HS-5 (cell line): ENCODE results near the gene CS.
"Not testable (repeated sequence)": the region's sequence is repeated elsewhere in the genome, so short reads cannot be mapped to it uniquely, and the experiment has no call there.

Experiments used
- DNase-seq: peaks from one replicate; pipeline ENCODE4 v3.0.0-alpha.2; 2012; ENCODE audit warnings: low read depth

Gene CS

GRCh38 chr12:56317675-56318074 is 17.5 kb upstream of the CS start:
- DNase-seq: no peak

DNA sequence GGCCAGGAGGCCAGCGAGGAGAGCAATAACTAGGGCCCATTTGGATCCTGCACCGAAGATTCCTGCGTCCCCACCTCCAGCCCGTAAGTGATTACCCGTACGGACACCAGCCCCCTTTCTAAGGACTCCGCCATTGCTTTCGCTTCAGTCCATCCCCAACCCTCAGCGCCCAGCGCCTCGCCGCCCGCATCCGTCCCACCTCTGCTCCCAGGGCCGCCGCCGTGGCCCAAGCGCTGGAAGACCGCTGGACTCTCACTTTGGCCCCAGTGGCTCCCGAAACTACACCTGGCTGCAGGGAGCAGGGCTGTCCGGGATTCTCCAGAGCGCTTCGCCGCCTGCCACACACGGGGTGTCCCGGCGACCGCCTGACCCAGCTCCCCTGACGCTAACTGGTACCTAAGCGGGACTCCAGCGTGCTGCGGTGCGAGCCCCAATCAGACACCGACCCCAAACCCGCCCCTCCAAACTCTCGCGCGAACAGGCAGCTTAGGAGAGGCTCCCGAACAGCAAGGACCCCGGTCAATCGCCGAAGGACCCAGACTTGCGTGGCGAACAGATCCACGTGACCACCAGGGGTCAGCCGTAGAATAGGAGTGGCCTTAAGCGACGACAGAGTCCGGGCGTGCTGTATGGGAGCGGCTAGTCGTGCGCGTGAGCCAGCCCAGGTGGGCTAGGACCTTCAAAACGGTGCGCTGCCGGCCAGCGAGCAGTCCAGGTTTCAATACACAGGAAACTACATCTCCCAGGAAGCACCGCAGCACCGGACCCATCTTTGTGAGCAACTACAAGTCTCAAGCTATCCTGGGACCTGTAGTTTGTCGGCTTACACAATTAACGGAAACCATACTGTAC is 15.7 kb upstream of the CS start, which contains the start of gene CNPY2:
Gene CNPY2 (minus strand): TSS at position 367 of the 852 bp plus-strand sequence. CDS start 771 bp downstream, outside the sequence.
- peak; percentile 93 for DNase-seq

DNA sequence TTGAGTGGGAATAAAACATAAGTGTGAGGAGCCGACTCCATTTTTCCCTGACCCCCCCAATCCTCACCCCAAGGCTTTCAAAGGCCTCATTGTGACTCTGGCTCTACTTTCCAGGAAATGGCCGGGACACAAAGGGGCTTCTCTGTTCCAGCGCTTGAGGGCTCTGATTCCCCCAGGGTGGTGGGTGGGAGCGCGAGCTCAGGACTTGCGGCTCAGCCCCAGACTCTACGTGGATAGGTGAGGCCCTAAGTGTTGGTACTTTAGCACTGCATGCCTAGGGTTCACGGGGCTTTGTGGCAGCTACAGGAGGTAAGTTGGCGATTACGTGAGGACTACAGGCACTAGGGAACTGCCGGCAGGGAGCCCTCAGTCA is 15.1 kb upstream of the CS start:
- no peak for DNase-seq

GRCh38 chr12:56311003-56311402 is 10.9 kb upstream of the CS start:
- no peak for DNase-seq

DNA sequence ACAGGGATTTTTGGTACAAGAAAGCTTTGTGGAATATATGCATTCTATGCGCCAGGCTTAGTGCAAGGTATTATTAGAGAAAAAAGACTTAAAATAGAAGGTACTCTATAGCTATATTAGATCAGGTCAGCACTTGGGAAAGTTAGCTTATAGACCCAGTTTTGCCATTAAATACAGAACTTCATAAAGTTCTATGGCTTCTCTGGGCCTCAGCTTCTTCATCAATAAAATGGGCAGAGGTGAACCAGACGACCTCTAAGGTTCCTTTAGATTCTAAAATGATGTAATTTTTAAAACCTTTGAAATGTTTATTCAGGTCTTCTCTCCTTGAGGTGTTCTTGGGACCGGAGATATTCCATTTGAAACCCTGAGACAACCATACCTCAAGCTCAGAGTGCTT is 8.6 kb upstream of the CS start:
- DNase-seq: no peak

- DNase-seq: no peak
Observed at GRCh38 chr12:56307221-56307965, 7.3 kb upstream of the CS start.

GRCh38 chr12:56304872-56305590 is 4.9 kb upstream of the CS start:
- no peak for DNase-seq

GRCh38 chr12:56304276-56304675 is 4.1 kb upstream of the CS start:
- no peak for DNase-seq

GRCh38 chr12:56300644-56301464 is 724 bp upstream of the CS start:
- no peak for DNase-seq

- no peak for DNase-seq
Observed at GRCh38 chr12:56299308-56299852, 750 bp downstream of the CS start.

GRCh38 chr12:56298828-56299227 is 1.3 kb downstream of the CS start:
- no peak for DNase-seq

- no peak for DNase-seq
Observed at GRCh38 chr12:56297400-56297799, 2.7 kb downstream of the CS start.

GRCh38 chr12:56296295-56296694 is 3.8 kb downstream of the CS start:
- DNase-seq: no peak

DNA sequence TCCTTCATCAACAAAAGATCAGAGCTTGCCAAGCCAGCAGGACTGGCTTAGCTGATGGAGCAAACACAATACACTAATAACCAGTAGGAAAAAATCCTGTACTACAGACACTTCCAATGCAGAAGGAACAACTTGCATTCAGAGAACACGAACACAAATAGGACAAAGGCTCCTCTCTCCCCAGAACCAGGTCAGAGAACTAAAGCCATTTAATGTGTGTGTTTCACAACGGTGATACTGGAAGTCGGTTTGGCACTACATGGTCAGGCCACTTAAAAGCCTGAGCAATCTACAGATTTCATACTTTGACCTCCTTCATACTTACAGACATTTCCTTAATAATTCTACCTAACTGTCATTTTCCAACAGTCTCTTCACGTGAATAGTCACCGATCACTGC is 6.3 kb downstream of the CS start:
- no peak for DNase-seq

GRCh38 chr12:56288705-56289387 is 11.3 kb downstream of the CS start:
- DNase-seq: no peak

DNA sequence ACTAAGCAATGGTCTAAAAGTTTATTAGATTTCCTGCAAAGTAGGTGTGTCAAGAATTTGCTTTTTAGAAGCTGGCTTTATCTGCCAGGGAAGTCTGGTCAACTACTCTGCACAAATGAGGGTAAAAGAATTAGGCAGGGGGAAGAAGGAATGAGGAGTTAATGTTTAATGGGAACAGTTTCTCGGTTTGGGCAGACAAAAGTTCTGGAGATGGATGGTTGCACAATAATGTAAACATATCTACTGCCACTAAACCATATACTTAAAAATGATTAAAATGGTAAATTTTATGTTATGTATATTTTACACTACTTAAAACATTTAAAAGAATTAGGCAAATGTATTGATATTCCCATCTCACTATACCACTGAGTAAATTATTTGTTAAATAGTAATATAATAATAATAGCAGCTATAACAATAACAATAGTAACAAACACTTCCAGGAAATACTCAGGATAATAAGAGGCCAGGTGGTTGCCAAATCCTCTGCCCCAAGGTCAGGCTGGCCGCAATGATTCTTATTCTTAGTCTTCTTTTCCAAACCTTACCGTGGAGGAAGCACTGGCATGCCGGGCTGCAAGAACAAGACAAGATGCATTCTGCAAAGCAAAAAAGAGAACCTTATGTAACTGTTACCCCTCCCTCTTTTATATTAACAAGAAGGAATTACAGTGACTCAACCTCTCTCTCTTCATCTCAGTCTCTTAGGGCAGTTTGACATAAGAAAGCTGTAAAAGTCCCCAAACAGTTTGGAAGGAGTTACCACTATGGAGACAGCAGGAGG is 13.9 kb downstream of the CS start:
- no peak for DNase-seq

- not testable (repeated sequence) for DNase-seq
Observed at GRCh38 chr12:56284263-56284662, 15.9 kb downstream of the CS start.

DNA sequence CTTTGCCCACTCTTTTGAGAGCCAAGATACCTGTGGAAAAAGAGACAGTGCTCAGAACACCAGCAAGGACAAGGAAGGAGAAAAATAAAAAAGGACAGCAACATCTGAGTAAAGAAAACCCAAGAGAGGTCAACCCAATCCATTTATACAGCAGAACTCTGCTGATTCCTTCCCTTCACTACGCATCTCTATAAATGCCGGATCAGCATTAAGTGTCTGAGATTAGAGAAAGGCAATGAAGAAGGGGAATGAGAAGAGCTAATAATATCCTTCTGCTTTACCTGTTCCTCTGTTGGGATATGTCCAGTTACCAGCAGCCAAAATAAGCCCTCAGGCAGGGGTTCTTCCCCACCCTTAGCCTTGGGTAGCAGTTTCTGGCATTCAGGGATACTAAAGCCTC is 17.6 kb downstream of the CS start:
- no peak for DNase-seq

GRCh38 chr12:56282030-56282429 is 18.1 kb downstream of the CS start:
- no peak for DNase-seq

GRCh38 chr12:56280849-56281248 is 19.3 kb downstream of the CS start:
- no peak for DNase-seq
